HT-29 (cell line): Measurements from ENCODE around the gene TBX1. TPM values are rescaled to one million over a fixed set of nuclear protein-coding genes. Genes with fewer than 3 reads are reported as not detected.
"Not testable (repeated sequence)": the region's sequence is repeated elsewhere in the genome, so short reads cannot be mapped to it uniquely, and the experiment has no call there.

Experiments
- DNase-seq: peaks from one replicate; pipeline ENCODE4 v3.0.0-alpha.2; 2015; ENCODE audit warnings: low spot score
- total RNA-seq: library from RNA; depleted of rRNA; stranded (reverse); fragments of >200 nt; shearing (Covaris generic); gene quantifications from 2 replicates; pipeline ENCODE4 v1.2.3, GENCODE V29; 2014

TBX1 gene
- total RNA-seq, 1 experiment from 2014 or later: not detected

DNA sequence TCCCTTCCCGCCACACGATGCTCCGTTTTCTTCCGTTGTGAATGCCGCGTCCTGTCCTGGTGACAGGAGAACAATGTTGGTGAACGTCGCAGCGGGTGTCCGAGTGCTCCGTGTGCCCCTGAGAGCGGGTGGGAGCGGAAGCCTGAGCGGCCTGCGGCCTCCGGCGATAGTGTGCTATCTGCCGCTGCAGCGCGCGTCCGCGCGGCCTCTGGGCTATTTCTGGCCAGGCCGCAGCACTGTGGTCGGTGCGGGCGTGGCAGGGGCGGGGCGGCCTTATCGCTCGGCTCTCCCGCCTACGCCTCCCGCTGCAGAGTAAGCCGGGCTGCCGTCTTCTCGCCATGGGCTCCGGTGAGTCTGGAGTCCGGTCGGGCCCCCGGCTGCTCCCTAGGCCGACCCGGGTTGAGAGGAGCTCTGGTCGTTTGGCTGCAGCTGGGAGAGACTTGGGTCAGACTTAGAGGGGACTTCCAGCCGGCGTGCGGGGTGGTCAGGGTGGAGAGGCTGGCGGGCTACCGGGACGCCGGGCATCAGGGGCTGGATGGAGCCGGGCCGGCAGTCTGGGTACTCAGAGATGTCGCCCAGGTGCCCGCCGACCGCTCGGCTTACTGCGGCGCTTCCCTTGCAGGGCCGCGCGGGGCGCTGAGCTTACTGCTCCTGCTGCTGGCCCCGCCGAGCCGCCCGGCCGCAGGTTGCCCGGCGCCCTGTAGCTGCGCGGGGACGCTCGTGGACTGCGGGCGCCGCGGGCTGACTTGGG is 37.2 kb upstream of the TBX1 start, which contains the start of gene GP1BB:
GP1BB (plus strand) TSS at position 308 of the 751 bp plus-strand sequence; CDS start at position 339, 31 bp downstream.
- peak; percentile 43 for DNase-seq

DNA sequence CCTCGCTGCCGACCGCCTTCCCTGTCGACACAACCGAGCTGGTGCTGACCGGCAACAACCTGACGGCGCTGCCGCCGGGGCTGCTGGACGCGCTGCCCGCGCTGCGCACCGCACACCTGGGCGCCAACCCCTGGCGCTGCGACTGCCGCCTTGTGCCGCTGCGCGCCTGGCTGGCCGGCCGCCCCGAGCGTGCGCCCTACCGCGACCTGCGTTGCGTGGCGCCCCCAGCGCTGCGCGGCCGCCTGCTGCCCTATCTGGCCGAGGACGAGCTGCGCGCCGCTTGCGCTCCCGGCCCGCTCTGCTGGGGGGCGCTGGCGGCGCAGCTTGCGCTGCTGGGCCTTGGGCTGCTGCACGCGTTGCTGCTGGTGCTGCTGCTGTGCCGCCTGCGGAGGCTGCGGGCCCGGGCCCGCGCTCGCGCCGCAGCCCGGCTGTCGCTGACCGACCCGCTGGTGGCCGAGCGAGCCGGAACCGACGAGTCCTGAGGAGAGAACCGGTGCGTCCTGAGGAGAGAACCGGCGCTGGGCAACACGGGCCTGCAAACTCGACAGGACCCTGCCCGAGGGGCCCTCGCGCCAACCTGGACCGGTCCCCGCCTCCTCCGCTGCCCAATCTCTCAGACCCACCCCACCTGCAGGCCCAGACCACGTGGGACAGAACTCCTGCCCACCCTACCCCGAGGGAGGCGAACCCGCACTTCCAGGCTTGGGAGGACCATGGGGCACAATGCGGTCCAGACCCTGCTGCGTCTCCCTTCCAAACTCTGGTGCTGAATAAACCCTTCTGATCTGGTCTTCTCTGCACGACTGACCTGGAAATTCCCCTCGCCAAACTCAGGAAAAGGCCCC is 36.4 kb upstream of the TBX1 start:
- DNase-seq: no peak

DNA sequence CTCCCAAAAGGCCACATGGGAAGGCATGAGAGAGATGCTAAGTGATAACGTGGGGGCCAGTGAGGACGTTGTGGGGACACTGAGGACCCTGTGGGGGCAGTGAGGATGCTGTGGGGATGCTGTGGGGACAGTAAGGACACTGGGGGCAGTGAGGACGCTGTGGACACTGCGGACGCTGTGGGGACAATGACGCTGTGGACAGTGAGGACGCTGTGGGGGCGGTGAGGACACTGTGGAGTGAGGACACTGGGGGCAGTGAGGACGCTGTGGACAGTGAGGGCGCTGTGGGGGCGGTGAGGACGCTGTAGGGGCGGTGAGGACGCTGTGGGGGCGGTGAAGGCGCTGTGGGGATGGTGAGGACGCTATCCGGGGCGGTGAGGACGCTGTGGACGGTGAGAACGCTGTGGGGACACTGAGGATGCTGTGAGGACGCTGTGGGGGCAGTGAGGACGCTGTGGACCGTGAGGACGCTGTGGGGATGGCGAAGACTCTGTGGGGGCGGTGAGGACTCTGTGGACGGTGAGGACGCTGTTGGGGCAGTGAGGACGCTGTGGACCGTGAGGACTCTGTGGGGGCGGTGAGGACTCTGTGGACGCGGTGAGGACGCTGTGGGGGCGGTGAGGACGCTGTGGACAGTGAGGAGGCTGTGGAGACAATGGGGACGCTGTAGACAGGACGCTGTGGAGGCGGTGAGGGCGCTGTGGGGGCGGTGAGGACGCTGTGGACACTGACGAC is 35.5 kb upstream of the TBX1 start:
- DNase-seq: no peak

DNA sequence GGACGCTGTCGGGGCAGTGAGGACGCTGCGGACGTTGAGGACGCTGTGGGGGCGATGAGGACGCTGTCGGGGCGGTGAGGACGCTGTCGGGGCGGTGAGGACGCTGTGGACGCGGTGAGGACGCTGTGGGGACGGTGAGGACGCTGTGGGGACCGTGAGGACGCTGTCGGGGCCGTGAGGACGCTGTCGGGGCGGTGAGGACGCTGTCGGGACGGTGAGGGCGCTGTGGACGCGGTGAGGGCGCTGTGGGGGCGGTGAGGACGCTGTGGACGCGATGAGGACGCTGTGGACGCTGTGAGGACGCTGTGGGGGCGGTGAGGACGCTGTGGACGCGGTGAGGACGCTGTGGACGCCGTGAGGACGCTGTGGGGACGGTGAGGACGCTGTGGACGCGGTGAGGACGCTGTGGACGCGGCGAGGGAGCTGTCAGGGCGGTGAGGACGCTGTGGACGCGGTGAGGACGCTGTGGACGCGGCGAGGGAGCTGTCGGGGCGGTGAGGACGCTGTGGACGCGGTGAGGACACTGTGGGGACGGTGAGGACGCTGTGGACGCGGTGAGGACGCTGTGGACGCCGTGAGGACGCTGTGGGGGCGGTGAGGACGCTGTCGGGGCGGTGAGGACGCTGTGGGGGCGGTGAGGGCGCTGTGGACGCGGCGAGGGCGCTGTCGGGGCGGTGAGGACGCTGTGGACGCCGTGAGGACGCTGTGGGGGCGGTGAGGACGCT is 34.4 kb upstream of the TBX1 start:
- not testable (repeated sequence) for DNase-seq

DNA sequence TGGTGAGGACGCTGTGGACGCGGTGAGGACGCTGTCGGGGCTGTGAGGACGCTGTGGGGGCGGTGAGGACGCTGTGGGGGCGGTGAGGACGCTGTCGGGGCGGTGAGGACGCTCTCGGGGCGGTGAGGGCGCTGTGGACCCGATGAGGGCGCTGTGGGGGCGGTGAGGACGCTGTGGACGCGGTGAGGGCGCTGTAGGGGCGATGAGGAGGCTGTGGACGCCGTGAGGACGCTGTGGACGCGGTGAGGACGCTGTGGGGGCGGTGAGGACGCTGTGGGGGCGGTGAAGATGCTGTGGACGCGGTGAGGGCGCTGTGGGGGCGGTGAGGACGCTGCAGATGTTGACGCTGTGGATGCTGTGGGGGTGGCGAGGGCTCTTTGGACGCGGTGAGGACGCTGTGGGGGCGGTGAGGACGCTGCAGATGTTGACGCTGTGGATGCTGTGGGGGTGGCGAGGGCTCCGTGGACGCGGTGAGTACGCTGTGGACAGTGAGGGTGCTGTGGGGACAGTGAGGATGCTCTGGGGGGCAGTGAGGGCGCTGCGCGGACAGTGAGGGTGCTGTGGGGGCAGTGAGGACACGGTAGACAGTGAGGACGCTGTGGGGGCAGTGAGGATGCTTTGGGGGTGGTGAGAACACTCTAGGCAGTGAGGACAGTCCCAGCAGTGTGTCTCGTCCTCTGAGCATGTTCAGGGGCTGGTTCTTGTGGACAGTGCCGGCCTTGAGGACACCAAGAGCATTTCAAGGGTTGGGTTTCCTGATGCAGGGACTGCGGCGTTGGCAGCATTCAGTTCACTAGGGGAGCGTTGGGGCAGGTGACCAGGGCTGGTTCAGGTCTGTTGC is 33.0 kb upstream of the TBX1 start:
- peak; percentile 45 for DNase-seq

DNA sequence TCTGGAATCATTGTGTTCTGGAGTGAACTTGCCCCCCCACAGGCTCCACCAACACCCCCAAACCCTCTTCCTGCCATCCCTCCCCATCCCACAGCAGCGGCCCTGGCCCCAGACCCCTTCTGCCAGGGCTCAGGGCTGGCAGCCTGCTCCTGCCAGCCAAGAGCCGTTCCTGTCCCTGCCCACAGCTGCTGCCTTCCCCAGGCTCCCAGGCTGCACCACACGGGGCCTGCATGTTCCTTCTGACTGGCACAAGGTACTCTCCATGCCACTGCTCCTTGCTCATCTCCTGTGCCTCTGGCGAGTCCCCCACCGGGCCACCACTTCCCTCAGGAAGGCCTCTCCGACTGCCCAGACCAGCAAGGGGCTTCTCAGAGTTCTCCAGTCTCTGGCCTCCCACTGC is 32.3 kb upstream of the TBX1 start:
- DNase-seq: no peak

DNA sequence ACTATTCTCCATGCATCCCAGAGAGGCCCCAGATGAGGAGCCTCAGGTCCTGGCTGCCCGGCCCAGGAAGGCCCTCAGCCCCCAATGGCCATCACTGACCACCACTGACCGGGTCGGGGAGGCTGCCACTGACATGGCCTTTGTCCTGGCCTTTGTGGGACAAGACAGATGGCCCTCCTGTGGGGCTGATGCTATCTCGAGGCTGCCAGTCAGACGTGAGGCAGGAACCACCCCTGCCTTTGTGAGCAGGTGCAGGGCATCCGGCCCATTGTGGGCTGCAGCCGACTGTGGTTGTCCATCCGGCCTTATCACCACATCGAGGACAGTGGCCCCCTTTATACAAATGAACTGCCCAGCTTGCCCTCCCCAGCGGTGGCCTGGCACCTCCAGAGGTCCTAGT is 31.7 kb upstream of the TBX1 start:
- DNase-seq: no peak

DNA sequence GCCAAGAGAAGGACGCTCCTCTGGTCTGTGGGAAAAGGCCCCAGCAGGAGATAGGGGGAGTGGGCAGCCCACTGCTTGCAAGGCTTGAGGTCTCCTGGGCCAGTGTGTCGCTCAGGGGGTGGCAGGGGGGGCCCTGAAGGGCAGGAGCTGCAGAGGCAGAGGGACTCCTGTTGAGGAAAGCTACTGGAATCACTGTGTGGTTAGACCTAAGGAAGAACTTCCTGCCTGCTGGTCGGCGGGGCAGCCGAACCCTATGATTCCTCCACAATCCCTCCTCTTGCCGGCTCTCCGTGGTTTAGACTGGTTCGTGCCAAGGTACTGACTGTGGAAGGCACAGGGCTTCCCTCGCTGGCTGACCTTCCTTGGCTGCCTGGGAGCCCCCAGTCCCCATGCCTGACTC is 31.1 kb upstream of the TBX1 start:
- no peak for DNase-seq

DNA sequence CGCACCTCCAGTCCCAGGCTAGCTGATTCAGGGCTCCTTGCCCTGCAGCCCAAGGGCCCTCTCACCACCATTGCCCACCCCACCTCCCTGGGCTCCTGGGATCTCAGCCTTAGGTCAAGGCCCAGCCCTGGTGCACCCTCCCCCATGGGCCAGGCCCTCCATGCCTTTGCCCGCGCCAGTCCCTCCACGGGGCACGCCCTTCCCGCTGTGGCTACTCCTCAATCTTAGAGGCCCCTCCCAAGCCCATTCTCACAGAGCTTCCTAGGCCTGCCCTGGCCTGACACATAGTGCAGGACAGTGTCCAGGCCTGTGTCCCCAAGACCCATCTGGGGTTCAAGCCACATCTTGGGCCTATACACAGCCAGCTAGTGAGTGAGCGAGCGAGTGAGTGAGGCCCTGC is 30.4 kb upstream of the TBX1 start:
- DNase-seq: no peak

DNA sequence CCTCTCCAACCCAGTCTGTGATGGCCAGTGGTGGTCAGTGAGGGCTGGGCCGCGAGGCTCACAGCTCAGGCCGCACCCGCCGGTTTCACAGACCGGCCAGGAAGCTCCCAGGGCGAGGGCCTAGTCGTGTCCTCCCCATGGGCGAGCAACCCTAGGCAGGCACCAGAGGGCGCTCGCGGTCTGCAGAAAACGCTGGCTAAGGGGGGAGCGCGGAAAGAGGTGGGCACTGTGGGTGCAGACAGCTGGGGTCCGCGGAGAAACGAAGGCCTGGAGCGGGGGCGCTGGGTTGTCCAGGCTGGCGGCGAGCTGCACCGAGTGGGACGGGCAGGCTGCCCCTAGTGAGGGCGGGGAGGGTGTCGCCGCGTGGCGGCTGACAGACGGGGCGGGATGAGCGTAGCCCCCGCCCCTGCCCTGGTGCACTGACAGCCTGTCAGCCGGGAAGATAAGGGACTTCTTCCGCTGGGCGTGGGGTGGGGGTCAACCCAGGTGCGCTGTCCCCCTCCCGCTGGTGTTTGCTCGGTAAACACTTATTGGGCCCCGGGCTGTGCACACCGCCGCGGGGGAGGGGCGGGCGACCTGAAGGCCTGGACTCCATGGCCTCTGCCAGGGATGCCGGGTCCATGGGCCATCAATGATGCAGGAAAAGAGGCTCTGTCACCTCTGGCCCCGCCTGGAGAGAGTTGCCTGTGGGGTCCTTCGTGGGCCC is 29.8 kb upstream of the TBX1 start:
- DNase-seq: peak; percentile 96

DNA sequence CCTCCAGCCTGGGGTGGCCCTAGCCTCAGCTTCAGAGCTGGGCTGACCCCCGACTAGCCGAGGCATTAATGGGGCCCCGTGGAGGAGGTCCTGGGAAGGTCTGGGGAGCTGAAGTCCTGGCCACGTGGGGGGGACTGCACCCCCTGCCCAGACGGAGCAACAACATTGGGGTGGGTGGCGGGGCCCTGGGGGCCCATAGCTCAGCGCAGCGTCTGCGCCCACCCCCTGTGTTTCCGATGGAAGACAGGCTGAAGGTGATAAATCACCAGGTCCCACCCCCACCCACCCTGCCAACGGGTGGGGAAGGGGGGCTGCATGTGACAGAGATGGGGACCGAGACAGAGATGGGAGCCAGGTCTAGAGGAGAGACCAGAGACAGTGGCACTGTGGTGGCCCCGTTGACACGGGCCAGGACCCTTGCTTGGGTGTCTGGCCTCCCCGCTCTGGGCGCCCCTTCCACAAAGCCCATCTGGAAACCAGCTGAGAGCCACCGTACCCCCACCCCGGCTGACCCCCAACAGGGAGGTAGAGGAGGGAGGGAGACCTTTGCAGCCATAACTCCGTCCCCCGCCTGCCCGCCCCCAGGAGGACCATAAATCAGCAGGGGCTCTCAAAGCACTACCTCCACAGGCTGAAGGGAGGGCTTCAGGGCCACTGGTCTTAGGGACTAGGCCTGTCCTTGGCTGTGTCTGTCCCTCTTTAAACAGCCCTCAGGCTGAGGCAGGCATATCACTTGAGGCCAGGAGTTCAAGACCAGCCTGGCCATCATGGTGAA is 29.0 kb upstream of the TBX1 start:
- no peak for DNase-seq

DNA sequence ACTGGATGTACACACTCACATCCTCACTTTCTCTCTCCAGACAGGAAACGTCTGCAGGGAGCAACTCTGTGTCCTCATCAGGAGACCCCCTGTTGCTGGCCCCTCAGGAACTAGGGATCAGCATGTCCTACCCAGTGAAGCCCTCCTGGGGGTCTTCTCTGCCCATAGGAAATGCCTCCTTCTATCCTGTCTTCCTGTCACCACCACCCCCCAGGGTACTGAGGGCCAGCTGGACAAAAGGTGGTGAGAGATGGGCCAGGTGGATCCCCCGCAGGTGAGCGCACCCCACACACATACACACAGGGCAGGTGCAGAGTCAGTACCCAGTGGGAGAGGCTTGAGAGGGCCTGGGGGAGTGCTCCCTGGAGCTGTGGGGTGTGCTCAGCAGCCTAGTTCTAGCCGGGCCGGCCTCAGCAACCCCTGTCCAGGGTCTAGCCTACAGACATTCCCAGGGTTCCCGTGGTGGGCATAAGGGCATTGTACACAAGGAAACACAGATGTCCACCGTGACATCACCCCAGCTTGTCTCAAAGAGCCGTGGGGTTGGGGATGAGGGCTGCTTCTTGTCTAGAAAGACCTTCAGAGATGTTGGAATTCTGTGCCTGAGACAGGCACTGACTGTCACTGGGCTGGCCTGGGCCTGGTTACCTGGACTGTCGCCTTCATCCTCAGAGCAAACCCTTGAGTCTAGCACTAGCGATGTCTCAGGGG is 28.0 kb upstream of the TBX1 start:
- no peak for DNase-seq

DNA sequence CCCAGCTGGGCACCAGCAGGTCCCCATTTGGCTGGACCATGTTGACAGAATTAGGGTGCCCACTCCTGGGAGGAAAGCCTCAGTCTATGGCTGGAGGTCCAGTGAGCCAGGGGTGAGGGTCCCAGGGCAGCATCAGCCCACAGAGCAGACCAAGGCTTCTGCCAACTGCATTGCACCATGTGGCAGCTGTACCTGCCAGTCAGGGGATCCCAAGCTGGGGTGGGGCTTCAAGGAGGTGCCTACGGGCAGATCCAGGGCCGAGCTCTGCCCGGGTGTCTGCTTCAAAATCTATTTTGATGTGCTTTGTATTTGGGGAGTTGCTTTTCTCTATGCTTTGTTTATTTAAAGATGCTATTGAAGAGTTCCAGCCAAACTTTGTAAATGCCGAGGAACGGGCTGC is 26.8 kb upstream of the TBX1 start:
- DNase-seq: no peak

DNA sequence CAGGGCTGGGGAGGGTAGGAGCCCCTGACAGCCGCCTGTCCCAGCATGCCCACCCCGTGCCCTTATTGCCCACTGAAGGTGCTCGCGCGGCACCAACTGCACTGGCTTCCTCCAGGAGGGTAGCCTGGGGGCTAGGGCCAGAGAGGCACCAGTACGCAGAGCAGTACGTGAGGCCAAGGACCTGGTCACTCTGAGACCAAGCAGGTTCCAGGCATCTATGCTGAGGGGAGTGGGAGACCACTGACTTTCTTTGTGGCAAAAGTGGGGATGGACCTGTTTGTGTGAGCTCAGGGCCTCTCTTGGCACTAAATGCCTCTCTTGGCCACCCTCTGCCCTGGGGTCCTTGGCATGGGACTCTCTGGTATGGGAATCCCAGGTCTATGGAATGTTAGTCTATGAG is 26.4 kb upstream of the TBX1 start:
- no peak for DNase-seq

DNA sequence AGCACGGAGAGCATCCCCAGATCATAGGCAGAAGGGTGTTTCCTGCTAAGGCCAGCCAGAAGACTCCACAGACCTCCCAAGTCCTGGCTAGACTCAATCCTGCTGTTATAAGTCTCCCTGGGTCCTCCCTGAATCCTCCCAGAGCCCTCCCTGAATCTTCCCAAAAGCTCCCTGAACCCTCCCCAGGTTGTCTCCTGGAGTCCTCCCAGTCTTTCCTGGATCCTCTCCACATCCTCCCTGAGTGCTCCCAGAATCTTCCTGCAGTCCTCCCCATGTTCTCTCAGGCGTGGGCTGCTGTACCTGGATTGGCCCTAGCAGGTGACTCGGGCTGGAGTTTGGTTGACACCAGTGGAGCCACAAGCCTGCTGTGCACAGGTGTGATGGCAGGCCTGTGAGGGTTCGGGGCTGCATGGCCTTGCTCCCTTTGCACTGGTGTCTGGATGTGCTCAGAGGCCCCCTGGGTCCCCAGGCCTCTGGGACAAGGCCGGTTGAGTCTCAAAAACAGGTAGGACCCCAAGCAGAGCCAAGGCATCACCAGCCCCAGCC is 25.7 kb upstream of the TBX1 start:
- no peak for DNase-seq

DNA sequence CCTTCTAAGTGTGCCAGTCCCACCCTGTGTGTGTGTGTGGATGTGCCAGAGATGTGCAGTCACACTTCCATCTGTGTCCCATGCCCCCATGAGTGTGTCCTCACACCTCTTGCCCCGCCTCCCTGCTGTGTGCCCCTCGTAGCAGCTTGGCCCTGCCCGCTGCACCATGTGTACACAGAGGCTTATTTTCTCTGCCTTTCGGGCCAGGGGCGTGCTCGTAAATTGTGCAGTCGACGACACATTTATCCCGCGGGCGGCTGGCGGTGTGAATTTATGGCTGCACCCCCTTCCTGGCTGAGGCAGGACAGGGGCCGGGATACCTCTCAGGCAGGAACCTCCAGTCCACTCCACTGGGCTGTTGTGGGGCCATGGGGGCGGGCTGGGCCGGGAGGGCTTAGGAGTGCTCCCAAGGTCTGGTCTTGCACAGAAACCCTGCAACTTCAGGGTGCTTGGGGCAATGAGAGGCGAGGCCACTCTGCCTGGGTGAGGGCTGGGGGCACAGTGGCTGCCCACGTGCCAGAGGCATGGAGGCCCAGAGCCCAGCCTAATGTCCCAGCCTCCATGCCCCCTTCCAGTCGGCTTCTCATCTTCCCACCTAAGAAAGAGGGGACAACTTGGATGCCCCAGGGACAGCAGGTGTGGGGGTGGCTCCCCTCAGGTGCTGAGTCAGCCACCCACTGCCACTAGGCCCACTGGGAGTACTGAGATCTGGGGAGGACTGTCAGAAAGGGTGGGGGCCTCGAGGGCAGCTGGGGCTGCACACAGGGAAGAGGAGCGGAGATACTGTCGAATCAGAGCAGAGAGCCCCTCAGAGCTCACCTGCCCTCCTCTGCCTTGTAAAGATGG is 24.7 kb upstream of the TBX1 start:
- DNase-seq: no peak
